K562 (cell line): ENCODE measurements around the gene DYNC2H1.

Source experiments
- HDAC6 ChIP-seq: IDR thresholded peaks from 2 replicates; pipeline ENCODE4 v1.6.1; 2012; ENCODE audit warnings: low read depth, mild to moderate bottlenecking, control low read depth, inconsistent platforms, low read length, moderate library complexity
- IRF9 ChIP-seq: fragments of 450-650 bp; IDR thresholded peaks from 2 replicates; pipeline ENCODE4 v1.6.1; 2016; ENCODE audit warnings: missing biosample characterization, missing genetic modification characterization
- POLR2H ChIP-seq: IDR thresholded peaks from 2 replicates; pipeline ENCODE4 v1.6.1; 2016; ENCODE audit warnings: missing genetic modification characterization, low read depth, mild to moderate bottlenecking, control low read depth, missing compliant biosample characterization, moderate library complexity
- ZNF398 ChIP-seq: fragments of 250-450 bp; sonication (Bioruptor Pico); IDR thresholded peaks from 2 replicates; pipeline ENCODE4 v1.8.0; 2021; ENCODE audit warnings: moderate library complexity, mild to moderate bottlenecking, inconsistent platforms

- TF ChIP-seq HDAC6 (no peak), IRF9 (tag) (no peak), ZNF398 (no peak), POLR2H (tag) (no peak)
Observed at GRCh38 chr11:103407641-103408040, 298.4 kb downstream of the DYNC2H1 start.
